Left renal cortex interstitium (tissue), 4 donors: Measurements from ENCODE around the gene MCM3AP. TPM values are rescaled to one million over a fixed set of nuclear protein-coding genes. Genes with fewer than 3 reads are reported as not detected.

Source experiments
- DNase-seq, 4 donors: peaks; one replicate each; pipeline ENCODE4 v3.0.0-alpha.2; 2013; ENCODE audit warnings: low read depth in 4 of 4, low spot score in 2 of 4, missing footprints in 1 of 4
- polyA plus RNA-seq, 4 donors: library from polyadenylated mRNA; unstranded; fragments of 120-200 nt; gene quantifications; one replicate each; pipeline ENCODE4 v1.2.1, GENCODE V29; 2013; ENCODE audit not compliant: insufficient read length in 4 of 4

Gene MCM3AP
- polyA plus RNA-seq, 4 donors = 64.5 to 114 (median 87.3) TPM

- DNase-seq = no peak
Measured at GRCh38 chr21:46189959-46190490, 95.4 kb downstream of the MCM3AP start.

- DNase-seq = no peak
Measured at GRCh38 chr21:46189213-46189958, 96.0 kb downstream of the MCM3AP start.

- no peak for DNase-seq
Measured at GRCh38 chr21:46188226-46189212, 96.9 kb downstream of the MCM3AP start.

- DNase-seq = no peak
Measured at GRCh38 chr21:46187814-46188213, 97.6 kb downstream of the MCM3AP start.

- no peak for DNase-seq
Measured at GRCh38 chr21:46187261-46187660, 98.2 kb downstream of the MCM3AP start.

- no peak for DNase-seq
Measured at GRCh38 chr21:46185716-46186115, 99.7 kb downstream of the MCM3AP start.

Other genes with a start within 250 kb of the MCM3AP start
- gene COL6A2, start 187.5 kb downstream of the MCM3AP start, polyA plus RNA-seq = 100 to 1,000 TPM; 184 to 330 (median 231) TPM
- 10 to 100 TPM; 21.5 to 51.7 (median 31.4) TPM for gene FTCD, start 130.0 kb downstream of the MCM3AP start, polyA plus RNA-seq
- 10 to 100 TPM in 2 of 4 donors, 1 to 10 TPM in 2; 6.5 to 18.8 (median 13.6) TPM for gene SPATC1L, start 101.2 kb downstream of the MCM3AP start, polyA plus RNA-seq
- gene LSS, start 56.8 kb downstream of the MCM3AP start, polyA plus RNA-seq = 10 to 100 TPM; 24.6 to 57.0 (median 41.4) TPM
- 10 to 100 TPM; 21.7 to 27.1 (median 23.3) TPM for gene YBEY, start 731 bp upstream of the MCM3AP start, polyA plus RNA-seq
- 10 to 100 TPM in 3 of 4 donors, 1 to 10 TPM in 1; 6.1 to 26.2 (median 16.9) TPM for gene C21orf58, start 38.3 kb upstream of the MCM3AP start, polyA plus RNA-seq
- gene PCNT, start 38.5 kb upstream of the MCM3AP start, polyA plus RNA-seq = 10 to 100 TPM; 25.6 to 46.3 (median 35.3) TPM
- 10 to 100 TPM; 23.7 to 56.3 (median 39.0) TPM for gene DIP2A, start 173.3 kb upstream of the MCM3AP start, polyA plus RNA-seq